NCI-H2029 (cell line): ENCODE results near the gene DYRK3.

ENCODE experiments used
- DNase-seq: peaks from one replicate; lab custom pipeline; 2025; lab: John Stamatoyannopoulos, UW

Gene DYRK3

GRCh38 chr1:206661161-206661820 lies 26.0 kb downstream of the DYRK3 start:
- no peak for DNase-seq

- DNase-seq: no peak
Observed at GRCh38 chr1:206662396-206663092, 27.2 kb downstream of the DYRK3 start.

GRCh38 chr1:206663362-206663761 lies 28.0 kb downstream of the DYRK3 start:
- DNase-seq: no peak

GRCh38 chr1:206663832-206664652 lies 28.7 kb downstream of the DYRK3 start:
- peak; percentile 17 for DNase-seq

GRCh38 chr1:206664740-206665139 lies 29.4 kb downstream of the DYRK3 start:
- DNase-seq: no peak

GRCh38 chr1:206666031-206666561 lies 30.8 kb downstream of the DYRK3 start:
- DNase-seq: no peak

GRCh38 chr1:206666954-206667665 lies 31.8 kb downstream of the DYRK3 start:
- DNase-seq: no peak

- DNase-seq: no peak
Observed at GRCh38 chr1:206668351-206668750, 33.0 kb downstream of the DYRK3 start.

- no peak for DNase-seq
Observed at GRCh38 chr1:206668874-206669410, 33.6 kb downstream of the DYRK3 start.

GRCh38 chr1:206672011-206672688 lies 36.8 kb downstream of the DYRK3 start:
- peak; percentile 11 for DNase-seq

- DNase-seq: no peak
Observed at GRCh38 chr1:206672844-206673758, 37.8 kb downstream of the DYRK3 start.

- no peak for DNase-seq
Observed at GRCh38 chr1:206674236-206674635, 38.9 kb downstream of the DYRK3 start.

GRCh38 chr1:206674745-206675175 lies 39.4 kb downstream of the DYRK3 start:
- DNase-seq: no peak

GRCh38 chr1:206676499-206676898 lies 41.2 kb downstream of the DYRK3 start:
- DNase-seq: no peak

- DNase-seq: no peak
Observed at GRCh38 chr1:206678490-206678889, 43.2 kb downstream of the DYRK3 start.

GRCh38 chr1:206679738-206680211 lies 44.4 kb downstream of the DYRK3 start:
- DNase-seq: no peak

- DNase-seq: no peak
Observed at GRCh38 chr1:206680279-206680678, 44.9 kb downstream of the DYRK3 start.

GRCh38 chr1:206681359-206681758 lies 46.0 kb downstream of the DYRK3 start:
- no peak for DNase-seq

- DNase-seq: no peak
Observed at GRCh38 chr1:206682111-206682510, 46.8 kb downstream of the DYRK3 start.

GRCh38 chr1:206683313-206683712 lies 48.0 kb downstream of the DYRK3 start:
- DNase-seq: no peak
